Measurements from ENCODE around the gene TREML2. TPM values are rescaled to one million over a fixed set of nuclear protein-coding genes. Genes with fewer than 3 reads are reported as not detected.

TREML2 gene
- total and polyA plus RNA-seq, 2 of the 8 experiments (the other 6 are each of a cell fraction or from before 2014, with no cell fraction given): 0.09 to 0.18 TPM

- no peak overlapping the region for H3K23ac ChIP-seq (ENCODE audit: insufficient read length)
- H2BK120ac ChIP-seq (replicated peaks; ENCODE audit: low read depth, low read length): no peak overlapping the region
- CTCF ChIA-PET (ENCODE audit: partially characterized antibody): interaction anchor here (0.9 to 4.7 kb wide), 3 partner anchors 11 to 20 kb away, joined by 4 to 48 read pairs (median 4); no protein-coding TSS in a partner anchor
- no peaks in the 10 kb centered on the region for H3K9me3 ChIP-seq (ENCODE audit: insufficient read depth in 2 of 2, low read depth in 1 of 2, low read length in 1 of 2)
- no peaks in the 10 kb centered on the region for H4K20me1 ChIP-seq (replicated peaks in 1 of 2; ENCODE audit: control insufficient read depth in 1 of 2, insufficient read depth in 2 of 2, low read length in 2 of 2)
- no peak overlapping the region for H4K8ac ChIP-seq (ENCODE audit: extremely low read depth, insufficient read depth, low read length)
- H2AK5ac ChIP-seq (ENCODE audit: low read depth, low read length): no peak overlapping the region
- peaks cover 0 to 7% (median 3%) of the 10 kb centered on the region in 4 experiments; a peak in 5 of 7 replicates for H3K4me1 ChIP-seq (replicated peaks in 1 of 4; ENCODE audit: control insufficient read depth in 3 of 4, insufficient read depth in 4 of 4, low read length in 3 of 4)
- H3K4me2 ChIP-seq (ENCODE audit: insufficient read depth in 1 of 2, low read depth in 2 of 2, low read length in 2 of 2): no peak overlapping the region
- no peak overlapping the region for H3K4ac ChIP-seq (replicated peaks; ENCODE audit: insufficient read length, low read depth, low read length)
- H2BK5ac ChIP-seq (ENCODE audit: low read depth, low read length): no peak overlapping the region
- H2BK20ac ChIP-seq (ENCODE audit: low read length): no peak overlapping the region
- no peaks in the 10 kb centered on the region for H3K79me1 ChIP-seq (ENCODE audit: low read depth, low read length)
- no peaks in the 10 kb centered on the region; a peak in 1 of 7 replicates for H3K27me3 ChIP-seq (replicated peaks in 1 of 4; ENCODE audit: control insufficient read depth in 3 of 4, extremely low read depth in 1 of 4, insufficient read depth in 3 of 4, low read length in 3 of 4)
- POLR2A ChIA-PET (ENCODE audit: partially characterized antibody): no interaction called here
- H2BK12ac ChIP-seq (ENCODE audit: low read depth, low read length): 0 out of 2 replicates have a peak overlapping the region, but pooled peaks have one; percentile 18
- H3K9ac ChIP-seq (replicated peaks in 1 of 4; ENCODE audit: extremely low read depth in 1 of 4, low read depth in 3 of 4, low read length in 3 of 4): no peak overlapping the region
- H4K91ac ChIP-seq (replicated peaks; ENCODE audit: insufficient read length, low read length): no peak overlapping the region
- H3K14ac ChIP-seq (ENCODE audit: insufficient read length): no peak overlapping the region
- no peak overlapping the region for H3K27ac ChIP-seq (ENCODE audit: low read depth, low read length)
- H3K4me3 ChIP-seq (ENCODE audit: extremely low read depth in 1 of 4, insufficient read depth in 2 of 4, low read depth in 3 of 4, low read length in 4 of 4): no peak overlapping the region
- H4K5ac ChIP-seq (ENCODE audit: insufficient read length, low read depth, low read length): no peak overlapping the region
- no peaks in the 10 kb centered on the region for H3K23me2 ChIP-seq (ENCODE audit: low read depth, low read length)
- no peaks in the 10 kb centered on the region for H3K36me3 ChIP-seq (ENCODE audit: control insufficient read depth in 2 of 4, insufficient read depth in 4 of 4, low read length in 3 of 4)
- H2AFZ ChIP-seq (ENCODE audit: low read length): no peak overlapping the region
- H3K79me2 ChIP-seq (ENCODE audit: control insufficient read depth in 1 of 2, insufficient read depth in 2 of 2, low read length in 2 of 2): no peaks in the 10 kb centered on the region
- 80% methylated on average over 8 of the region's 8 CpGs; no CpG with 5 or more reads in 1 of the 2 experiments for WGBS, 2 experiments (ENCODE audit: extremely low coverage in 1 of 2, insufficient coverage in 1 of 2, insufficient read length in 1 of 2, insufficient replicate concordance in 2 of 2, low coverage in 1 of 2, low lambda C conversion rate in 2 of 2, missing lambda C conversion rate in 1 of 2)
- no peak for FAIRE-seq
- H3K18ac ChIP-seq (ENCODE audit: extremely low read depth, low read length): no peak overlapping the region
- no peak overlapping the region for H2BK15ac ChIP-seq (ENCODE audit: low read length)
- H3K56ac ChIP-seq (replicated peaks; ENCODE audit: insufficient read length, low read depth, low read length): no peak overlapping the region
- DNase-seq (ENCODE audit: low read depth in 1 of 2, low spot score in 2 of 2): peak in 1 of 2 experiments; percentile 35
- TF ChIP-seq MAX (IDR thresholded peaks at IDR 0.05) (no peak), SAP30 (IDR thresholded peaks at IDR 0.05; ENCODE audit: insufficient read depth, insufficient replicate concordance, low read length) (no peak), KDM1A (IDR thresholded peaks at IDR 0.05; ENCODE audit: borderline replicate concordance, low read length) (no peak), TAF1 (IDR thresholded peaks at IDR 0.05; ENCODE audit: low read depth, low read length) (no peak), CBX5 (IDR thresholded peaks at IDR 0.05; ENCODE audit: low read depth, low read length) (no peak), TCF12 (IDR thresholded peaks at IDR 0.05; ENCODE audit: low read depth, low read length) (no peak), SRF (IDR thresholded peaks at IDR 0.05; ENCODE audit: low read depth, low read length) (no peak), HDAC6 (IDR thresholded peaks at IDR 0.05; ENCODE audit: low read depth, low read length) (no peak), ASH2L (IDR thresholded peaks at IDR 0.05; ENCODE audit: low read length) (no peak), TBP (IDR thresholded peaks at IDR 0.05; ENCODE audit: low read depth, low read length) (no peak), NRF1 (IDR thresholded peaks at IDR 0.05; ENCODE audit: low read depth, low read length) (no peak), SUZ12 (IDR thresholded peaks at IDR 0.05; ENCODE audit: low read length) (no peak), BRCA1 (IDR thresholded peaks at IDR 0.05; ENCODE audit: low read depth, low read length) (no peak), CTBP2 (IDR thresholded peaks at IDR 0.05; ENCODE audit: borderline replicate concordance, insufficient read depth, insufficient read length, low read length) (no peak), JUND (IDR thresholded peaks at IDR 0.05; ENCODE audit: low read length) (no peak)
Measured at GRCh38 chr6:41201764-41202173, 820 bp upstream of the TREML2 start.
